ENCODE results near the gene DUSP15.

GRCh38 chr20:31845300-31845863 lies 24.9 kb downstream of the DUSP15 start, which contains the start of gene FOXS1:
- TF ChIP-seq CTCF (IDR thresholded peaks at IDR 0.05; ENCODE audit: insufficient read depth, low read length) (no peak), POLR2AphosphoS5 (IDR thresholded peaks at IDR 0.05; ENCODE audit: low read depth) (no peak), REST (IDR thresholded peaks at IDR 0.05; ENCODE audit: insufficient replicate concordance, low read depth) (no peak)

Measured in HL-60 (cell line).